NCI-H146 treated with DMSO at 0.1 percent for 48 hours (cell line): ENCODE measurements around the gene TMEM54.

Experiments used
- DNase-seq: peaks from one replicate; lab custom pipeline; 2025; ENCODE audit not compliant: unreplicated experiment; lab: John Stamatoyannopoulos, UW

The TMEM54 gene

DNA sequence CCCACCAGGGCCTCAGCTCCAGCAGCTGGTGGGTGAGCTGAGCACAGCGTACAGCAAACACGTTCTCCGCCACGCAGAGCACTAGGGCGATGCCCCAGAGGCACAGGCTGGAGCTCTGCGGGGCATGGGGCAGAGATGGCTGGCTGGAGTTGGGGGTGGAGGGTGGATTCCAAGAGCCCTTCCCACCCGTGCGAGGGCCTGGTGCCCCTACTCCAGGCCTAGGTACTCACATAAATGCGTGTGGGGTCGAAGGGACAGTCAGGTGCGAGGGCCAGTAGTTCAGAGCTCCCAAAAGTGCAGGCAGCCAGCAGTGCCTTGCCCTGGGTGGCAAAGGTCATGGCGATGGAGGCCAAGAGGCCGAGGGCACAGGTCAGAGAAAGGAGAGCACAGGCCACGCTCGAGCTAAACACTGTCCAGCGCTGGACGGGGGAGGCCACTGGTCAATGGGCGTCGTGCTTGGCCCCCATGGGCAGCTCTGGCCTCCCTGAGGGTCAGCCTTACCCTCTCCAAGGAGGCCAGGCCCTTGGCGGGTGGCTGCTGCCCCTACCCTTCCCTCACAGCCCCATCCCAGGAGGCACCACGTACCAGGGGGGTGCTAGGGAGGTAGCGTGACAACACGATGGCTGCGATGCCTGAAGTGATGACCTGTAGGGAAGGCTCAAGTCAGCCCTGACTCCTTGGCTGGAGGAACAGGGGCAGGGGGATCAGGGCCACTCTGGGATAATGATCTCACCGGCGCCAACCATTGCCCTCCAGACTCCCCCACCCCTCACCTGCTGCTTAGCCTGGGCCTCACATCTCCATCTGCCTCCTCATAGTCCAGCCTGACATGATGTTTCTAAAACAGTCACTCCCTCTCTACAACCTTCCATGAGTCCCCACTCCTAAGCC is 5.6 kb downstream of the TMEM54 start:
- no peak for DNase-seq

DNA sequence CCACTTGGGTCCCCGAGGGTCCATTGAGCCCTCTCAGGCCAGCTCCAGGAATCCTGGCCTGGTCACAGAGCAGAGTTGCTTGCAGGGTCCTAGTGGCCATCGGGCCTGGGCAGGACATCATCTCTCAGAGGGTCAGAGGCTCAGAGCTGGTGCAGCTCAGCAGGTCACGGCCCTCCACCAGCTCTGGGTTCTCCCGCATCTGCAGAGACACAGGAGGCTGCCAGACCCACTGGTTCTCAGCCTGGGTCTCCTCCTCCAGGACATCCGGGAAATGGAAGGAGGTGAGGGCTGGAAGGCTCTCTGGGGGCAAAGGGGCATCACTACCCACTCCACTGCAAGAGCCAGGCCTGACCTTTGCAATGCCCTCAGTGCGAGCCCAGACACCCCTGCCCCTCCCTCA is 6.5 kb downstream of the TMEM54 start:
- no peak for DNase-seq

DNA sequence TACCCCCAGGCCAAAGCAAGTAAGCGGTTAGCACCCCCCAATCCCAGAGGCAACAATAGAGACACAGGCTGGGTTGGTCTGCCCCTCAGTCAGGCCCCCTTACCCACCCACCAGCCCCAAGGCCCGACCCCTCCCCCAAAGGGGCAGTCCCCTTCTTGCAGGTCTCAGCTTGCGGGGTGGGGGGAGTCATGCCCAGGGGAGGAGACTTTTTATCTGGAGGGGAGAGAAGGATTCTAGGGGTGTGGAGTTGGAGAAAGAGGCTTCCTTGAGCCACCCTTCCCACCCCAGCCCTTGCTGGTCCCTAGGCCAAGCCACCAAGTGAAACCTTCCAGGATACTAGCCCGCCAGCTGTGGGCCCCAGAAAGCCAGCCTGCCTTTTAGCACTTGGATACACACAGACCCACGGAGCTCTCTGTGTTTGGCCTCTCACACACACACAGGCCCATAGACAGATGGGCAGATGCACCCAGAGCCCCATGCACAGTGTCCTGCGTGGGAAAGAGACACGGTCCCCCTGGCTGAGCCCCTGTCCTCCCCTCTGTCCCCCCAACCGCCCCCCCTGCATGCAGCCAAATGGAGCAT is 7.1 kb downstream of the TMEM54 start:
- no peak for DNase-seq

DNA sequence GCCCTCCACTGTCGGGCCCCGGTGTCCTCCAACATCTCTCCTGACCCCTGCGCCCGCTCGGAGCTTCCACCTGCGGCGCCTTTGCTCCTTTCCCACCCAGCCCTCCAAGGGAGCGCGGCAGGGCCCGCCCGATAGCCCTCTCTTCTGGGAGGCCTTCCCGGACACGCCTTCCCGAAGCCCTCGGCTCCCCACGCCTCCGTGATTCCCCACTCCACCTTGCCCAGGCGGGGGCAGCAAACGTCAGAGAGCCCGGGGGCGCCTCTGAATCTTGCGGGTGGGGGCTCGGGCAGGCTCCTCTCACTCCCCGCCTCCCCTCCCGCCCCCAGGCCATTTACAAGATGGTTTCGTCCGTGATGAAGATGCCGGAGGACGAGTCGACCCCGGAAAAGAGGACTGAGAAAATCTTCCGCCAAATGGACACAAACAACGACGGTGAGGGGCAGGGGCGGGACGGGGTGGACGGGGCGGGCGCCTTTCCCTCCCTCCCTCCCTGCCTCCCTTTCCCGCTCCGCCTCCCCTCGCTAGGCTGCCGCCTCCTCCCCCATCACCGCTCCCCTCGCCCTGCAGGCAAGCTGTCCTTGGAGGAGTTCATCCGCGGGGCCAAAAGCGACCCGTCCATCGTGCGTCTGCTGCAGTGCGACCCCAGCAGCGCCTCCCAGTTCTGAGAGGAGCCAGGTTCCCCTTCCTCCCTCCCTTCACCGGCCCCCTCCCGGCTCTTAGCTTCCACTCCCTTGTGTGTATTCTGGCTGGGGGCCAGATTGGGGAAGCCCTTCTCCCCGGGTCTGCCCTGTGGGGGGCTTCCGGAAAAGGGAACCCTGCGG is 7.8 kb downstream of the TMEM54 start:
- no peak for DNase-seq

DNA sequence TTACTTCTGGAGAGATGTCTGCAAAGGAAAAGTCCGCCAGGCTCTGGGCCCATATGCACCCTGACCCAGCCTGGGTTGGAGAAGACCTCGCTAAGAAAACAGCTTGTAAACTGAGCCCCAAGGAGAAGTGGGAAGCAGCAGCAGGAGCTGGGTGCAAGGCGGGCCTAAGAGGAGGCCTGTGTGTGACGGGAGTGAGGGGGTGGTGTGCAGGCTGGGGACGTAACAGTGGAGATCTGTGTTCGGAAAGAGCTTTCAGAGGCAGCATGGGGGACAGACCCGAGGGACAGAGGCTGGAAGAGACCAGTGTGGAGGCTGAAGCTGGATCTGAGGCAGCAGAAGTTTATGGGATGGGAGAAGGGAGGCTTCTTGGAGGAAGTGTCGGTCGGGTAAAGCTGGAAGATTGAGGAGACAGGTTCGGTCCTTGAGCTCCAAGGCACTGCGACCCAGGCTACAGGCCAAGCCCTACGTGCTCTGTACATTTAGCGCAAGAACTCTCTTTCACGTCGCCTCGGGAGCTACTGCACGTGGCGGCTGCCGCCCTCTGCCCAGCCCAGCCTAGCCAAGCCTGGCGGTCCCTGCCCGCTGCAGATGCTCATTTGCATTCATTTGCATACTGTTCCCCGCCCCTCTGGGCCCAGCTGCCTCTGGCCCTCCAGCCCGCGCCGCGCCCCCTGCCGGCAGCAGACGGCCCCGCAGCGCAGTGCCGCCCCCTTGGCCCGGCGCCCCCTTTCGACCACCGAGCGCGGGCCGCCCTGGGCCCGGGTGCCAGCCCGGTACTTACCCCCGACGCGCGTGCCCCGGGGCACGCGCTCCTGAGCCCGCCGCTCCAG is 8.6 kb downstream of the TMEM54 start:
- no peak for DNase-seq

DNA sequence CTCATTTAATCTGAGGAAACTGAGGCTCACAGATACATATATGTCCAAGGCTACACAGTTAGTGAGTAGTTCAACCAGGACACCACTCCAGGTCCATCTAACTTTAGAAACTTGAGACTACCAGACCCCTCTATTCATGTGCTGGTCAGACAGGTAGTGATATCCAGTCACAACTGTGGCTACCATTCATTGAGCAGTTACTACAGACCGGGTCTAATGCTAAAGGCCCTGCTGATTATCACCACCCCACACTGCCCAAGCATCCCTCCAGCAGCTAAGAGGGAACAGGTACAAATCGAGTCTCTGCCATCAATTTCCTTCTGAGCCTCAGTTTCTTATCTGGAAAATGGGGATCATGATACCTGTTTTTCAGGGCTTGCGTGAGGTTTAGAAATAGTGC is 9.6 kb downstream of the TMEM54 start:
- DNase-seq, result no peak

DNA sequence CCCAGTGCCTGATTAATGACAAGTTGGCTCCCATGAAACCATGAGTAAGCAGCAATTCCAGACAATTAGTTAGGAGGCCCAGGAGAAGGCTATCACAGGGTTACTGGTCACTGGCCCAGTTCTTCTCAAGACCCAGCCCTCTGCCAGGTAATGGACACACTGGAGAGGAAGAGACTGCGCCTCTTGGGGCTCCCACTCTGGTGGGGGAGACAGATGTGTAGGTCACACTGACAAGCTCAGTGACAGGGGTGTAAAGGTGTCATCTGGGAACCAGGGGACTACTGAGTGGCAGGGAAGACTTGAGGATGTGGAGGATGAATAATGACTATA is 10.0 kb downstream of the TMEM54 start:
- DNase-seq, result no peak

DNA sequence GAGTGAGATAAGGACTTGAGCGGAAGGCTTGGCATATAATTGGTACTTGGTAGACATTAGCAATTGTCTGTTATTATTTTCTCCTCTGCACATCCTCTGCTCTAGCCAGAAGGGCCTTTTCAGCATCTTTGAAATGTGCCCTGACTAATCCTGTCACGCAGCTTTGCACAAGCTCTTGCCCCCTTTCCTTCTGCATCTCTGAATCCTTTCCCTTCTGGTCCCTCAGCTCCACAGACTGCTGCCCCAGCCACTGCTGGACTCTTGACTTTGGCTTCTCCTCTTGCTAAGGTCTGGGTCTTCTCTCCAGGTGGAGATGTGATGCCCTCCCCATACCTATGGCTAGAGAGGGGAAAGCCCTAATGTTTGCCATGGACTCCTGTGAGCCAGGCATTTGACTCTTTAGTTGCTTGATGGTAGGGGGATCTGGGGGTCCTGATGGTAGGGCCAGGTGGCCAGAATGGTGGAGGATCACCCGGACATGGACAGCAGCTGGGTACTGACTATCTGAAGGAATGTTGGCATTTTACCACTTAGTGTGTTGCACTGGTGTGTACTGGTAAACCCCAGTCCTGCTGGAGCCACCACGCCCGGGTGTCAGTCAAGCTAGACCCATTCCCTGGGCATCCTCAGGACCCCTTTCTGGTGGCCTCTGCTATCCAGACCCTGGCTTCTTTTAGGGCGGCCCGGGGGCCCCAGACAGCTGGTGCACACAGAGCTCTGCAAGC is 10.5 kb downstream of the TMEM54 start:
- DNase-seq, result no peak

DNA sequence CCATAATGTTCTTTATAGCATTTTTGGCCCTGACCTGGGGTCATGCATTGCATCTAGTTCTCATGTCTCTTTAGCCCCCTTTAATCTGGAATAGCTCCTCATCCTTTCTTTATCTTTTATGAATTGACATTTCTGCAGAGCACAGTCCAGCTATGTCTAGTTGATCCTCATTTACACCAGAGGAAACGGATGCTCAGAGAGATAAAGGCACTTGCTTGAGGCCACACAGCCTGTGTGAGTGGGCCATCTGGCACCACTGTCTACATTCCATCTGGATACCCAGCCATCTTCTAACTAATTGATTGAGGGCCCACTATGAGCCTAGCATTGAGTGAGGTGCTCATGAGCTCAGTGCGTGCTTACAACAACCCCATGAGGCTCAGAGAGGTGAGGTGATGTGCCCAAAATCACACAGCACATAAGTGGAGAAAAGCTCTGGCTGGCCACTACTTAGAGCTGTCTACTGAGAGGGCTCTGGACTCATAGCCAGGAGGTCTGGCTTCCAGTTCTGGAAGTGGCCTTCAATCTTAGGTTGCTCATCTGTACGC is 11.4 kb downstream of the TMEM54 start:
- no peak for DNase-seq

DNA sequence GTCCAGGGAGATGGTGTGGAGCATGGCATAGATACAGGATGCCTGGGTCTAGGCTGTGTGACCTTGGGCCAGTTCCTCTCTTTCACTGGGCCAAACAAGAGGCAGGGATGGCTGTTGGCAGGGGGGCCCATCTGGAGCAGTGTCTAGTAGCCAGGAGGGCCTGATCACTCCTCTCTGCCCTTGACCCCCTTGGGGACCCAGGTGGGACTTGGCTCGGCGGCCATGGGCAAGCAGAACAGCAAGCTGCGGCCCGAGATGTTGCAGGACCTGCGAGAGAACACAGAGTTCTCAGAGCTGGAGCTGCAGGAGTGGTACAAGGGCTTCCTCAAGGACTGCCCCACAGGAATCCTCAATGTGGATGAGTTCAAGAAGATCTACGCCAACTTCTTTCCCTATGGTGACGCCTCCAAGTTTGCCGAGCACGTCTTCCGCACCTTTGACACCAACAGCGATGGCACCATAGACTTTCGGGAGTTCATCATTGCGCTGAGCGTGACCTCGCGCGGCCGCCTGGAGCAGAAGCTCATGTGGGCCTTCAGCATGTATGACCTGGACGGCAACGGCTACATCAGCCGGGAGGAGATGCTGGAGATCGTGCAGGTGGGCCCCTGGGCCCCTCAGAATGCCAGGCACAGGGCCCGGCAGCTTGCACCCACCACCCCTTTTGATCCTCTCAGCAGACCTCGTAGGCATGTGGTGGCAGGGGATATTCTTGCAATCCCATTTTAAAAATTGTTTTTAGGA is 12.3 kb downstream of the TMEM54 start:
- DNase-seq, result no peak

DNA sequence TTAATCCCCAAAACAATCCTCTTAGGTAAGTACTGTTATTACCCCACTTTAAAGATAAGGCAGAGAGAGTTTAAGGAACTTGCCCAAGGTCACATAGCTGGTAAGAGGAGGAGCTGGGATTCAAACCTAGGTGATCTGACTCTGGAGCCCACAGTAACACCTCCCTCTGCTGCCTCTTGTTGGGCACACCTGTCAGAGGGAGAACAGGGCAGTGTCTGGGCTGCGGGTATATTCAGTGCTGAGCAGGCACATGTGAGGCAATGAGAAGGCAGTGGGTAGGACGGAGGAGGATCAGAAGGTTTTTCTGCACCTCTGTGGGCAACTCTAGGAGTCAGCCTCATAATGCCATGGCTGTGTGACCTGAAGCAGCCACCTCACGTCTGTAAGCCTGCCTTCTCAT is 13.1 kb downstream of the TMEM54 start:
- DNase-seq, result no peak

DNA sequence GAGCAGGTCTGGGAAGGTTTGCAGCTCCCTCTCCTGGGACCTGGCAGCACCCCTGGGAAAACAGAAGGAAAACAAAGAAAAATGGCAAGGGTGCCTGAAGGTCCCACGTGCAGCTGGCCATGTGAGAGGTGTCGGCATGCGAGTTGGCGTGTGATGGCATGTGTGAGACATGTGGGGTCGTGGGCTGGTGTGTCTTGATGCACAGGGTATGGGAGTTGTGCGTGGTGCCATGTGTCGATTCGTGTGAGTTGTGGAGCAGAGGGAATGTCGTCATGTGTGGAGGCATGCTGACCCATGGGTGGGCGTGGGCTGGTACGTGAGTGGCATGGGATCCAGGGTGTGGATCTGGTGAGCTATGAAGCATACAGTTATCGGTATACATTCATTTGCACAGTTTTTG is 13.6 kb downstream of the TMEM54 start:
- no peak for DNase-seq

DNA sequence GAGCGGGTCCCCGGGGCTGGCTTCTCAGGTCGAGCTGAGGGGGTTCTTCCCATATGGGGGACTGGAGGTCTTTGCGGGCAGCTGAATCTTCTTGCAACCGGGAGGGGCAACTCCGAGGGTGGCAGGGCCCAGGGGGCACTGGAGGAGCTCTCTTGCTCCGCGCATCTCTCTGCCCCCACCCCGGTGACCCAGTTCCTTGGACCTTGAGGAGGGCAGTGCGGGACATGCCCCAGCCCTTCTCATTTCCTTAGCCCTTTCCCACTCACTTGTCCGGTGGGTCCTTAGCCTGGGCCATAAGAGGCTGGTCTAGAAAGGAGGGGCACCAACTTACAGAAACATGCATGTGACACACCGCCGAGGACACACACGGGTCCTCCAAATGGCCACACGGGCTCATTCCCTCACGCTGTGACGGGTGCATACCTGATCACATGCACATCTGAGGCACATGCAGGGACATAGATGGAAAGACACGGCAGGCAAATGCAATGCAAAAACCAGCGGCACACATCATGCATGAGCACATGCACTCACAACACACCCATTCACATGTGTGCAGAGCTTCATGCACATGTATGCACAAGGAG is 14.3 kb downstream of the TMEM54 start:
- no peak for DNase-seq

DNA sequence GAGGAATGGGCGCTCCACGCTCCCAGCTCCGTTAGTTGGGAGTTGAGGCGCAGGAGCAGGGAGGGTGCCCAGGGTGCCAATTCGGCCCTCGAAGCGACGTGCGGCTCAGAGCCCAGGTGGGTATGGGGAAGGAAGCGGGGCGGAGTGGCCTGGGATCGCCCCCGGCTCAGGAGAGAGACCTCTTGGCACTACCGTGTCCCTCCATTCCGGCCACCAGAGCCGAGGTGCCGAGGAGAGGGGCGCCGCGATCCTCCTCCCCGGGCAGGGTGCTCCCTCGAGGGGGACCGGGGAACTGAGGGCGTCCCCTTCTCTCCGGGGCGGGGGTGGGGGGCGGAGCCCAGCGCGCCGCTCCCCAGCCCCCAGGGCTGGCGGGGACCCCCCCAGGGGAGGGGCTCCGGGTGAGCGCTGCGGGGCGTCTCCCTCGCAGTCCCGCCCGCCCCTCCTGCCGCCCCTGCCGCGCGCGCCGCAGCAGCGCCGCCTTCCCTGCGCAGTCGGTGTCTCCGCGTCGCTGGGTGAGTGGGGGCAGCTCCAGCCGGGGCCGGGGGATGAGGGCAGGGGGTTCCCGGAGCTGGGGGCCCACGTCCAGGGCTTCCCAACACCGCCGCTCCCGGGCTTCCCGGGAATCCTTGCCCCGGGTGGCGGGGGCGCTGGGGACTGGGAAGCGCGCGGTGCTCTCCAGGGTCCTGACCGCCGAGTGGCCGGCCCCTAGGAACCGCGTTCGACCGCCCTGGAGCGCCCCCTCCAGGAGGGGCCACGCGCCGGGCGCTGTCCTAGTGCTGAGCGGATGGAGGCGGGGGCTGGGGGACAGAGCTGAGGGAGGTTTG is 15.0 kb downstream of the TMEM54 start, which contains the start of gene HPCA:
Gene HPCA (plus strand): TSS at position 488 of the 824 bp plus-strand sequence. CDS start 2,408 bp downstream, outside the sequence.
- DNase-seq, result no peak

DNA sequence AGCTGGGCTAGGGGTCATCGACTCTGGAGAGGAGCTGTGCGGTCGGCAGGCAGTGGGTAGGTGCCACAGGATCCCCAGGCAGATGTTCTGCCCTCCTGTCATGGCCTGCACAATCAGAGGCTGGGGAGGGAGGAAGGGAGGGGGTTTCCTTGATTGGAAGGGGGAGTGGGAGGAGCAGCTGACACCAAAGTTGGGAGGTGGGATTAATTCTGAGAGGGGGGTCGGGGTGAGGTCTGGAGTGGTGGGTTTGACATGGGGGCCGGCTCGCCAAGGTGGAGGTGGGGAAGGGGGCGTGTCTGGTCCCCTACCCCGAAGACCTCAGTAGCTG is 15.5 kb downstream of the TMEM54 start:
- DNase-seq, result no peak

DNA sequence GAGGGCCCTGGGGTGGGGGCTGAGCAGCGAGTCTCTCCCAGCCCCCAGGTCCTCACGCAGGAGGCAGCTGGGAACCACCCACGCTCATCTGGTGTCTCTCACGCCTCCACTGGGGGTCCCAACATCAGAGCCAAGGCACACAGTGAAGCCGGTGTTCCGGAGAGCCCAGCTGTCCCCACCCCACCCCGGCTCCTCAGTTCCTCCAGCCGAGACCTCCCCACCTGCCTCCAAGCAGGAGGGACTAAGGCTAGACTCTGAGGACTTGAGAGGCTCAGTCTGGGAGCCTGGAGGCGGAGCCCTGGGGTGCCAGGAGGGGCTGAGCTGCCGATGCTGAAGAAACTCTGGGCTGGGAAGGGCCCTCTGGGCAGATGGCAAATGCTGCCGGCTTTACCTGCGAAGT is 16.5 kb downstream of the TMEM54 start:
- no peak for DNase-seq

DNA sequence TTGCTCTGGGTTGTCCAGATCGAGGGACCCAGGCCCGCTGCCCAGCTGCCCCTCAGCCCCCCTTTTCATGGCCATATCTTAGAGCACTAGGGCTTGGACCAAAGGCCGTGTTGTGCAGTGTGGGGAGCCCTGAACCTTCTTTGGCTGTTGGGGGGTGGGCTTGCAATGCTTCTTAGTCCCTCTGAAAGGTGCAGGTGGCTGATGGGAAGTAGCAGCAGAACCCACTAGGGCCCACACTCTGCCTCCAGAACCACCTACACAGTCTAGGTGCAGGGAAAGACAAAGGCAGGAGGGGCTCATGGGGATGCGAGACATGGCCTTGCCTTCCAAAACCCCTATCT is 17.2 kb downstream of the TMEM54 start:
- DNase-seq, result no peak

DNA sequence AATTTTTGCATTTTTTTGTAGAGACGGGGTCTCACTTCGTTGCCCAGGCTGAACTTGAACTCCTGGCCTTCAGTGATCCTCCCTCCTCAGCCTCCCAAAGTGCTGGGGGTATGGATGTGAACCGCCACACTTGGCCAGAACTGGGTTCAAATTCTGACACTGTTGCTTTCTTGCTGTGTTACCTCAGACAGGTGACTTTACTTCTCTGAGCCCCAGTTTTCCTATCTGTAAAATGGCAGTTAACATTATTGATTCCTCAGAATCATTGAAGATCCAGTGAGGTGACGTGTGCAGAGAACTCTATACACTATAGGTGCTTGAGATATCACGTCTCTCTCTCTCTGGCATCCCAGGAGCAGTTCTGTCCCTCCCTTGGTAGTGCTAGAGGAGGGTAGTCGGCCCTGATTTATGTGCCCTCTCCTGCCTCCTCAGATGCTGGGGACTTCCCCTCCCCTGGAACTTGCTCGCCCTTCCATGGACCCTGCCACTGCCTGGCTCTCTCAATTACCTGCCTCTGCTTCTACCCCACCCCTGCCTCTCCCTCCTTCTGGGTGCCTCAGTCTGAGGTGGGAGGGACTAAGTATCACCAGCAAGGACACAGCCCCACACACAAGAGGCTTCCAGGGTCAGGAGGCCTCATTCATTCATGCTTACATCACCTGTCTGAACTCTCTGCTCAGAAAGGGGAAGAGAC is 17.7 kb downstream of the TMEM54 start:
- no peak for DNase-seq
